Neuron (in vitro differentiated cells): Measurements from ENCODE around the gene ADCY9.

Experiments
- H2AFZ ChIP-seq: one replicate; pipeline ENCODE4 v1.6.1; 2013; ENCODE audit warnings: low read depth, mild to moderate bottlenecking, inconsistent platforms, low read length, moderate library complexity
- H3K27me3 ChIP-seq: one replicate; pipeline ENCODE4 v1.6.1; 2013; ENCODE audit warnings: low read length; ENCODE audit not compliant: insufficient read depth
- H3K36me3 ChIP-seq: one replicate; pipeline ENCODE4 v1.6.1; 2013; ENCODE audit warnings: low read length; ENCODE audit not compliant: insufficient read depth
- H3K4me1 ChIP-seq: one replicate; pipeline ENCODE4 v1.6.1; 2013; ENCODE audit warnings: low read length; ENCODE audit not compliant: insufficient read depth
- H3K4me3 ChIP-seq: 2 replicates; pipeline ENCODE4 v1.5.1; 2013; ENCODE audit warnings: mild to moderate bottlenecking, low read length, moderate library complexity
- H3K9me3 ChIP-seq: one replicate; pipeline ENCODE4 v1.6.1; 2013; ENCODE audit warnings: low read length

The ADCY9 gene

DNA sequence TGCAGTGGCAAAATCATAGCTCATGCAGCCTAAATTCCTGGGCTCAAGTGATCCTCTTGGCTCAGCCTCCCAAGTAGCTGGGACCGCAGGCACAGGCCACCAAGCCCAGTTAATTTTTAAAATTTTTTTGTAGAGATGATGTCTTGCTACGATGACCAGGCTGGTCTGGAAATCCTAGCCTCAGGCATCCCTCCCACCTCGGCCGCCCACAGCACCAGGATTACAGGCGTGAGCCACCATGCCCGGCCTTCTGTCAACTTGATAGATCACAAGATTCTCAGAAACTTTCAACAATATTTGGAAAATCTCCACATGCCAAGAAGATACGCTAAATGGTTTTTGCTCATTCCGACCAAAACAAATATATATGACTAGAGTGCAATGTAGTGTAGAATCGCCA, 111.0 kb downstream of the ADCY9 start:
- Histone ChIP-seq H2AFZ (no peak overlapping the region), H3K27me3 (no peaks in the 10 kb centered on the region), H3K4me3 (no peak overlapping the region), H3K36me3 (no peaks in the 10 kb centered on the region), H3K4me1 (peaks cover 2% of the 10 kb centered on the region), H3K9me3 (no peaks in the 10 kb centered on the region)

DNA sequence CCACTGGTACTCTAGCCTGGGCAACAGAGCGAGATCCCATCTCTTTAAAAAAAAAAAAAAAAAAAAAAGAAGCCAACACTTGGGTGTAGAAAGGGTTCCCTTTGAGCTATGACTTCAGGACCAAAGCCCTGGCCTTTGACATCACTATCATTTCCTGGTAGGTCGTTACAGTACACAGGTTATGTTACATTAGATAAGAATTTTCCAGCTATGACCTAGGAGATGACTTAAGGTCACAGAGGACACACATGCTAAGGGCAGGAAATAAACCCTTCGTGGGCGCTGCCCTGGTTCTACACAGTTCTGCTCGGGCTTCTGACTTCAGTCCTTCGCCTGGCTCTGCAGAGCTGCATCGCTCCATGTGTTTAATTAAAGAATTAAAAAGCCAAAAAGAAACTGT, 112.0 kb downstream of the ADCY9 start:
- no peak overlapping the region for H2AFZ ChIP-seq
- H3K27me3 ChIP-seq = no peaks in the 10 kb centered on the region
- H3K36me3 ChIP-seq = no peaks in the 10 kb centered on the region
- H3K4me3 ChIP-seq = no peak overlapping the region
- H3K9me3 ChIP-seq = no peaks in the 10 kb centered on the region
- H3K4me1 ChIP-seq = peaks cover 10% of the 10 kb centered on the region

DNA sequence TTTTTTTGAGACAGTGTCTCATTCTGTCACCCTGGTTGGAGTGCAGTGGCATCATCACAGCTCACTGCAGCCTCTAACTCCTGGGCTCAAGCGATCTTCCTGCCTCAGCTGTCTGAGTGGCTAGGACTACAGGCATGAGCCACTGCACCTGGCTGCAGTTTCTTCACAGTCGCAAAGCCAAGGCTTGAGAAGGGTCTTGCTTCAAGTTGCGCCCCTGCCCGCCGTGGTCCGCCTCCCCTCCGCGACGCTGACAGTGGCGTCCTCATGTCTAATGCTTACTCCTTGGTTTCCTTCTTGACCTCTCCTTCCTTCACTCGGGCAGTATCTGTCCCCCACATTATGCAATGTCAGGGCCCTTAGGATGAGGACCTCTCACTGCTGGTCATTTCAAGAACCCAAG, 112.7 kb downstream of the ADCY9 start:
- Histone ChIP-seq H2AFZ (no peak overlapping the region), H3K27me3 (no peaks in the 10 kb centered on the region), H3K4me3 (no peak overlapping the region), H3K36me3 (no peaks in the 10 kb centered on the region), H3K4me1 (peaks cover 15% of the 10 kb centered on the region), H3K9me3 (no peaks in the 10 kb centered on the region)

DNA sequence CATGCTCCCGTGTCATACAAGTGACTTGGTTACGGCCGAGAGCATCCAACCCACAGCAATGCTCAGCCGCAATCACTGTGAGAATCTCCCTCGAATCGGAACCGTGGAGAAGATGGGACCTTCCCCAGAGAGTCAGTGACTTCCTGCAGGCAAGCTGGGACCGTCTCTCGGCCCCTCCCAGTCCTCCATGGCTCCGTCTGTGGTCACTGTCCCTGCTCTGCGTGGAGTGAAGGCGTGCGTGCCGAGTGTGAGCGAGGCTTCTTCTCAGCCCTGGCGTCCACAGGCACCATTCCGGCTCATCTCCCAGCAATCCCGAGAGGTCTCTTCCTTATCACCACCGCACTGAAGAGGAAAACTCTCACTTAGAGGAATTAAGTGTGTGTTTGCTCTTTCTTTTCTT, 113.1 kb downstream of the ADCY9 start:
- Histone ChIP-seq H3K36me3 (no peaks in the 10 kb centered on the region), H3K9me3 (no peaks in the 10 kb centered on the region), H3K4me1 (peaks cover 15% of the 10 kb centered on the region), H3K27me3 (no peaks in the 10 kb centered on the region), H3K4me3 (no peak overlapping the region), H2AFZ (no peak overlapping the region)

DNA sequence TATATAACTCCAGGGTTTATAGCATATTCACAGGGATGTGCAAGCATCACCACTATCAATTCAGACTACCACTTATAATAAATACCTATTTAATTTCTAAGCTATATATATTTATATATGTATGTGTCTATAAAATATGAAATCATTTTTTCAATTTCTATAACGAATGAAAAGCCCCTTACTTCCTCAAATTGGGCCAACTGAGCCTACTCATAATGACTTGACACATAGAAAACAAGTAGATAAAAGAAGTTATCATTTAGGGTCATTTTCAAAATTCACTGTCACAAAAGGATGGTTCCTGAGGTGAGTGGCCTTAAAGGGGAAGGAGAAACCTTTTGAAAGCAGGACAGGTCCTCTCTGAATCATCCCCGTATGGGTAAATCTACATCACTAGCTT, 114.1 kb downstream of the ADCY9 start:
- Histone ChIP-seq H3K4me3 (no peak overlapping the region), H2AFZ (no peak overlapping the region), H3K4me1 (peaks cover 12% of the 10 kb centered on the region), H3K9me3 (no peaks in the 10 kb centered on the region), H3K36me3 (no peaks in the 10 kb centered on the region), H3K27me3 (no peaks in the 10 kb centered on the region)

DNA sequence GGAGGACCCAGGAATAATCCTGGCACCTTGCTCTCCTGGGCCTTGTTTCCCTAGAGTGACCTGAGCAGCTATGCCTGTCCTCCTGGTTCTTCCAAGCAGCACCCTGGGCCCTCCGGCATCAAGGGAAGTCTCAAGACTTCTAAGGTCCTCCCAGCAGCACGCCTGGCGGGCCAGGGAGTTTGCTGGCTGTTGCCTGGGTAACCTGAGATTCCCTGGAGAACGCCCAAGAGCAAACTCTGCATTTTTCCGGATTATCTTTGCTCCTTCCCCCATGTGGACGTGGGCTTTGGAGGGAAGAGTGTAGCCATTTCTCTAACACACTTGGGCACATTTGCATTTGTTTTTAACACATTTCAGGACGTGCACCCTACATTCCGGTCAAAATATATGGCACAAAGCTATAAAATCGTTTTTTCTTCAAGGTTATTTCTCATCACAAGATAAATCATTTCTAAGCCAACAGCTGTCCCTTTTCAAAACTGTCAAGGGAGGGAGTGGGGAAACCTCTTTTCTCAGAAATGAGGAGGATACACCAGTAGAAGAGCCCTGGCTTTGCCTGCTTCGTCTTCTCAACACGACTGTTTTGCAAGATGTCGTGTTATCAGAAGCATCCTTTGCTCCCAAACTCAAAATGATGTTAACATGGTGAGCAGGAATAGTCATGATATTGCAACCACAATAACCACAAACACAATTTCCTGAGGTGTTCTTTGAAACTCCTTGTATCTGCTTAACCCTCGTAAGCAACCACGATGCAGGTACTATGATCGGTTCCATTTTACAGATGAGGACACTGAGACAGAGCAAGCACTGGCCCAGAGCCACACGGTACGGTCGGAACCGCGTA, 116.5 kb downstream of the ADCY9 start:
- no peak overlapping the region for H2AFZ ChIP-seq
- H3K36me3 ChIP-seq = no peaks in the 10 kb centered on the region
- H3K27me3 ChIP-seq = no peaks in the 10 kb centered on the region
- no peaks in the 10 kb centered on the region for H3K9me3 ChIP-seq
- H3K4me1 ChIP-seq = peaks cover 12% of the 10 kb centered on the region
- no peak overlapping the region for H3K4me3 ChIP-seq

DNA sequence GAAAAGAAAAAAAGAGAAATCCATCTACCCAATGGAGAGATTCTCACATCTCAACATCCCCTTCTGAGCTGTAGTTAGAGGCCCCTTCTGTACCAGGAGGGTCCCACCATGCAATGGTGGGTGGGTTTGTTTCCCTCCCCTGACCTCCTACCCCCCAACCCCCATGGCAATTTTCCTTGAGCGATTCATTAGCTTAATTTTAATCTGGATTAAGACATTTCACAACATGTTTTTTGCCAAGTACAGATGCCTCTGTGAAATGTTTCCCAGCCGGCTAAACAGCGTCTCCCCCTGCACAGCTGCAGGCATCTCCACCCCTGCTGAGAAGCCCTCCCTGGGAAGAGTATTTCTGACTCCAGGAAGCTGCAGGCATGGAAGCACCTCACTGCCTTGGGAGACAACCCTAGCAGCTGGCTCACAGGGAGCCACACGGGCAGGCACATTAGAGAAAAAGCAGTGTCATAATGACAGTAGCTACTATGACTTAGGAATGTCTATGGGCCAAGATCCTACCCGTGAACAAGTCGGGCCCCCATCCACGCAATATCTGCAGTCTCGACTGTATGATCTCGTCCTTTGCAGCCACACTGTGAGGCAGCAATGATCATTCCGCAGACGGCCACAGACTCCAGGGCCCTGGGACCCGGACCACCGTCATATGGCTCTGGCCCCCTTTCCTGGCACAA, 117.3 kb downstream of the ADCY9 start:
- no peaks in the 10 kb centered on the region for H3K27me3 ChIP-seq
- no peaks in the 10 kb centered on the region for H3K9me3 ChIP-seq
- no peak overlapping the region for H2AFZ ChIP-seq
- H3K36me3 ChIP-seq = no peaks in the 10 kb centered on the region
- peaks cover 12% of the 10 kb centered on the region for H3K4me1 ChIP-seq
- H3K4me3 ChIP-seq = no peak overlapping the region

DNA sequence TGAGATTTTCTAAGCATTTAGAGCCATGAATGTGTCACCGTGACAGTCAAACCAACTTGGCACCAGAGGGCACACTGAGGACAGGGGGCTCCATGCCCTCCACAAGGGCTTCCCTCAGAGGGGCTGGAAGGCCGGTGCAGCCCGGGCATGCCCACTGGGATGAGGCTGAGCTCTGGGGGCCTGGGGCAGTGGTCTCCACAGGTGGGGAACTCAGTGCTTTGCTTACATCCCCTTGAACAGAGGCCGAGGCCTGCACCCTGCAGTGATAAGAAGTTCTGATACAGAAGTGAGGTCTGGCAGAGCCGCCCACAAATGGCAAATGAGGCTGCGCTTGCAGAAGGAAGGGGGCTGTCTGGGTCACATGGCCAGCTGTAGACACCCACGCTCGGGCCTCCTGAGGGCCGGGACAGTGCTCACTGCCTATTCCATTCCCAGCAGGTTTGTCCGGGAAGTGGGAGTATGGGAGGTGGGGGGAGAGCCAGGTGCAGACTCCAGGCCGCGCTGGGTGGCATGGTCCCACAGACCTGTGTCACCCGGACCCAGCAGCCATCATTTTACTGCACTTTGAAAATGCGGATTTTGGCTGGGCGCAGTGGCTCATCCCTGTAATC, 118.9 kb downstream of the ADCY9 start:
- Histone ChIP-seq H3K4me3 (no peak overlapping the region), H3K27me3 (no peaks in the 10 kb centered on the region), H3K9me3 (no peaks in the 10 kb centered on the region), H2AFZ (no peak overlapping the region), H3K4me1 (peaks cover 12% of the 10 kb centered on the region), H3K36me3 (no peaks in the 10 kb centered on the region)

DNA sequence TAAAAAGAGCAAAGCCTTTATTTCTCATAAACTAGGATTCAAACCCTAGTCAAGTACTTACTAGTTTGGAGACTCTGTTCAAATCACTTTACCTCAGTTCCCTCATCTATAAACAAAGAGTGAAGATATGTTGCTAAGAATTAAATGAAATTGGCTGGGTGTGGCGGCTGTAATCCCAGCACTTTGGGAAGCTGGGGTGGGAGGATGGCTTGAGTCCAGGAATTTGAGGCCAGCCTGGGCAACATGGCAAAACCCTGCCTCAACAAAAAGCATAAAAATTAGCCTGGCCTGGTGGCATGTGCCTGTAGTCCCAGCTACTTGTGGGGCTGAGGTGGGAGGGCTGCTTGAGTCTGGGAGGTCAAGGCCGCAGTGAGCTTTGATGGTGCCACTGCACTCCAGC, 121.2 kb downstream of the ADCY9 start:
- Histone ChIP-seq H3K27me3 (no peaks in the 10 kb centered on the region), H3K4me3 (no peak overlapping the region), H3K4me1 (peaks cover 12% of the 10 kb centered on the region), H2AFZ (no peak overlapping the region), H3K36me3 (no peaks in the 10 kb centered on the region), H3K9me3 (no peaks in the 10 kb centered on the region)

DNA sequence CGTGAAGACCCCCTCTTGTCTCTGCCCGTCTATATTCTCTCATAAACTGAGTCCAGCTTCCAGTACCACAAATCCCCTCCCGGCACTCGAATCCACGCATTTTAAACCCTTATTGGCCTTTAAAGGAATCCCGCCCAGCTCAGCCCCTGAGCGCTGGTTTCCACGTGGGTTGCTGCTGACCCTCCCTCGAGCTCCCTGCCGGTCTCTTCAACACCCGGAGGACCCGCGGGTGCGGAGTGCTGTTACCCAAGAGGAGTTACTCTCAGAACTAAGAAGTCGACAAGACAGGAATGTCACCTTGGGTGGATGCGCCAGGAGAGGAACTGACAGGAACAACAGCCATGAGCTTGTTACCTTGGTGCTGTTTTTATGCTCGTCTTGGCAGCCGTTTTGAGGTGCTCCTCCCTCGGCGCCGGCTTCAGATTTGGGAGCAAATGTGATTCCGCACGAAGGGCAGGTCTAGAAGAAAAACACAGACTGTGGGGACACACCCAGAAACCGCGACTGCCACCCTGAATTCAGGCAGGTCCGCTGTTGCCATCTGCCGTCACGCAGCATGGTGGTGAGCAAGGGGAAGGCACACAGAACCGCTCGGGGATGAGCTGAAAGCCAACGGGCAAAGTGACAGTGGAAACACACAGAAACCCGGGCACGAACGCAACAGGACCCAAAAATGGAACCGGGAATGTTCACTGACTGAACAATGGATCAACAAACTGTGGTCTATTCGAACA, 123.0 kb downstream of the ADCY9 start:
- H3K4me1 ChIP-seq = no peaks in the 10 kb centered on the region
- H2AFZ ChIP-seq = no peak overlapping the region
- H3K36me3 ChIP-seq = no peaks in the 10 kb centered on the region
- H3K4me3 ChIP-seq = no peak overlapping the region
- H3K27me3 ChIP-seq = no peaks in the 10 kb centered on the region
- no peaks in the 10 kb centered on the region for H3K9me3 ChIP-seq

DNA sequence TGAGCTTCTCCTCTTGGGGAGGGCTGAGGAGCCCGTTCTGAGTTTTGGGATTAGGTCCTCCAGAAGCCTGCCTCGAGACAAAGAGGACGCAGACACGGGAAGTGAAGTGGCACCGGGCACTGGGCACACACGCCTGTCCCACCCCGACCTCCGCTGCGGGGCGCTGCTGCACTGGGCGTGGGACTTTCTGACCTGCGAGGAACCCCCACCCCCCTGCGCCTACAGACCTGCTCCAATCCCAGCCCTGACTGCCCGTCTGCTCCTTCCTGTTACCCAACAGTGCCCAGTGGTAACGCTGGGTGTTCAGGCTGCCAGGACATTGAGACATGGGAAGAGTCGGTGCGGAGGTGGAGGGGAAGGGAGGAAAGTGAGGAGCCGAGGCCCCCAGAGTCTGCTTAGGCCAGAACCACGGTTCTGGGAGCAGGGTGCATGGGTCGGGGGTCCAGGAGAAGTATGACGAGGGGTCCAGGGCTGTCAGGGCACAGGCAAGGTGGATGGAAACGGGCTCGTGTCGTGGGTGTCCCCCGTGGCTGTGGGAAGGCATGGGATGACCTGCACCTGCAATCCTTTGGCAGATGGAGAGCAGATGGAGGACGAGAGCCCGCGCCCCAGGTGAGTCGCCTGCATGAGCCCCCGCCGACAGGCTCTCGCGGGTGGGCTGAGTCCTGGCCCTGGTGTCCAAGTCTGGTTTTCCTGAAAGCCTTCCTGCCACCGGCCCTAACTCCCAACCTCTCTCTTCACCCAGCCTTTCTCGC, 123.8 kb downstream of the ADCY9 start:
- Histone ChIP-seq H2AFZ (no peak overlapping the region), H3K9me3 (no peaks in the 10 kb centered on the region), H3K27me3 (no peaks in the 10 kb centered on the region), H3K4me1 (no peaks in the 10 kb centered on the region), H3K36me3 (no peaks in the 10 kb centered on the region), H3K4me3 (no peak overlapping the region)

DNA sequence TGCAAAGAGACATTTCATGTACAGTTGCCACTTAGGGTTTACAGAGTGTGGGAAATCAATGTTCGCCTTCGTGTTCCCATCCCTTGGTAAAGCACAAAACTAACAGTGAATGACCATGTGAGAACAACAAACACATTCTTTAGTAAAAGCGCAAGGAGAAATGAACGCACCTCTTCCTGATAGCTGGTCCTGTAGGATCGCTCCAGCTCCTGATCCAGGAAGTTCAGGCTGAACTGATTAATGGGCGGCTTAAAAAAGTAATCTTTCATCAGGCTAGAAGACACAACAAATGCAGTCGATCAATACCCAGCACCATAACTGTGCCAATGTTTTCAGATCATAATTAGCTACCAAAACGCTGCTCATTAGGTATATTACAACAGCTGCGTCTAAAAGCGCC, 127.4 kb downstream of the ADCY9 start:
- no peaks in the 10 kb centered on the region for H3K9me3 ChIP-seq
- H3K36me3 ChIP-seq = no peaks in the 10 kb centered on the region
- no peaks in the 10 kb centered on the region for H3K4me1 ChIP-seq
- H3K27me3 ChIP-seq = no peaks in the 10 kb centered on the region
- H2AFZ ChIP-seq = no peak overlapping the region
- H3K4me3 ChIP-seq = no peak overlapping the region
